Parathyroid adenoma (tissue), 2 donors: ENCODE measurements around the gene CCSER1.
A peak's percentile ranks its signal among the peaks of the same experiment; 100 is the strongest.

Experiments
- H2AFZ ChIP-seq: fragments of 300-600 bp; sonication (generic); one replicate; pipeline ENCODE4 v1.7.0; 2017; ENCODE audit warnings: antibody characterized with exemption, mild to moderate bottlenecking
- H3K27ac ChIP-seq: fragments of 300-600 bp; sonication (generic); one replicate; pipeline ENCODE4 v1.7.0; 2017
- H3K27me3 ChIP-seq: fragments of 300-600 bp; sonication (generic); one replicate; pipeline ENCODE4 v1.7.0; 2017; ENCODE audit warnings: low read length; ENCODE audit not compliant: control insufficient read depth, insufficient read depth
- H3K36me3 ChIP-seq: fragments of 300-600 bp; sonication (generic); one replicate; pipeline ENCODE4 v1.7.0; 2017; ENCODE audit warnings: low read length; ENCODE audit not compliant: control insufficient read depth, insufficient read depth
- H3K4me1 ChIP-seq: fragments of 300-600 bp; sonication (generic); one replicate; pipeline ENCODE4 v1.7.0; 2017; ENCODE audit warnings: control low read depth
- H3K4me2 ChIP-seq: fragments of 300-600 bp; sonication (generic); one replicate; pipeline ENCODE4 v1.7.0; 2017; ENCODE audit warnings: low read length
- H3K4me3 ChIP-seq: fragments of 300-600 bp; sonication (generic); one replicate; pipeline ENCODE4 v1.7.0; 2017; ENCODE audit warnings: low read depth, low read length
- H3K79me2 ChIP-seq: fragments of 300-600 bp; sonication (generic); one replicate; pipeline ENCODE4 v1.7.0; 2017; ENCODE audit warnings: control low read depth
- H3K9ac ChIP-seq: fragments of 300-600 bp; sonication (generic); one replicate; pipeline ENCODE4 v1.7.0; 2017; ENCODE audit warnings: mild to moderate bottlenecking
- H3K9me3 ChIP-seq: fragments of 300-600 bp; sonication (generic); one replicate; pipeline ENCODE4 v1.7.0; 2017; ENCODE audit warnings: low read length; ENCODE audit not compliant: control insufficient read depth
- CTCF ChIP-seq: fragments of 300-600 bp; sonication (generic); IDR thresholded peaks from one replicate; pipeline ENCODE4 v1.7.0; 2017; ENCODE audit warnings: antibody characterized with exemption, mild to moderate bottlenecking
- donor health status: primary hyperparathyroidism.

CCSER1 gene

GRCh38 chr4:90126805-90127204, 389 bp upstream of the CCSER1 start:
- Histone ChIP-seq H3K27ac (peak overlapping the region; percentile 93), H3K4me1 (peaks cover 3% of the 10 kb centered on the region), H3K9ac (no peak overlapping the region), H3K4me3 (peak overlapping the region; percentile 77), H3K4me2 (peak overlapping the region; percentile 93), H3K9me3 (no peaks in the 10 kb centered on the region), H3K27me3 (no peaks in the 10 kb centered on the region), H3K36me3 (no peaks in the 10 kb centered on the region), H2AFZ (peak overlapping the region; percentile 91), H3K79me2 (peaks cover 2% of the 10 kb centered on the region)
- no peak for TF ChIP-seq CTCF

DNA sequence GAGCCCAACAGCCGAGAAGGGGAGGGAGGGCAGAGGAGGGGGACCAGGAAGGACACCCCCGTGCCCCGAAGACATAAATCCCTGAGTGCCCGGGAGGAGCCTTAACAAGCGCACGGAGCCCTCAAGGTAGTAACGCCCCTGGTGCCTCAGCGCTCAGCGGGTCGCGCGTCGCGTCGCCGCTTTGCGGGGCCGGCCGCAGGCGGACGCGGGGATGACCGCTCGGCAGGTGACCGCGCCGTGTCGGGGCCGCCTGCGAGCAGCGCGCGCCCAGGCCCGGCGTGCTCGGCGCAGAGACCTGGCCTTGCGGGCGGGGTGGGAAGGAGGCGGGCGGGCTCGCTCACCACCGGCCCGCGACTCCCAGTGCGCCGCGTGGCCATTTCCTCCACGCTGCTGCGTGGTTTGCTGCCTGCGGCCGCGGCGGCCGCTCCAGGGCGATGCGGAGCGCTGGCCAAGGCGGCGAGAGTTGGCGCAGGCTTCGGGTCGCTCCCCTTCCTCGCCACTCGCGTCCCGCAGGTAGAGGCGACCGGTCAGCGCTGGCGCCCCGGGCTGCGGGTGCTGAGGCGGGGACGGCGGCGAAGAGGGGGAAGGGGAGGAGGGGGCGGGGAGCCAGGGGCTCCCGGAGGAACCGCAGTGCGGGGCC, 632 bp downstream of the CCSER1 start:
- Histone ChIP-seq H2AFZ (peak overlapping the region; percentile 91), H3K27me3 (no peaks in the 10 kb centered on the region), H3K79me2 (peaks cover 2% of the 10 kb centered on the region), H3K36me3 (no peaks in the 10 kb centered on the region), H3K9ac (peak overlapping the region; percentile 93), H3K4me1 (peaks cover 3% of the 10 kb centered on the region), H3K4me3 (peak overlapping the region; percentile 77), H3K4me2 (peak overlapping the region; percentile 93), H3K9me3 (no peaks in the 10 kb centered on the region), H3K27ac (peak overlapping the region; percentile 93)
- no peak for TF ChIP-seq CTCF

GRCh38 chr4:90128961-90129495, 1.8 kb downstream of the CCSER1 start:
- no peak for TF ChIP-seq CTCF
- H3K4me3 ChIP-seq, result peak overlapping the region; percentile 77
- peaks cover 3% of the 10 kb centered on the region for H3K4me1 ChIP-seq
- no peaks in the 10 kb centered on the region for H3K27me3 ChIP-seq
- no peak overlapping the region for H3K9ac ChIP-seq
- H3K9me3 ChIP-seq, result no peaks in the 10 kb centered on the region
- no peaks in the 10 kb centered on the region for H3K36me3 ChIP-seq
- H3K27ac ChIP-seq, result peak overlapping the region; percentile 93
- H3K79me2 ChIP-seq, result peaks cover 2% of the 10 kb centered on the region
- peak overlapping the region; percentile 91 for H2AFZ ChIP-seq
- H3K4me2 ChIP-seq, result peak overlapping the region; percentile 93

- TF ChIP-seq CTCF, result no peak
- Histone ChIP-seq H3K9ac (no peak overlapping the region), H3K9me3 (no peaks in the 10 kb centered on the region), H3K79me2 (peaks cover 2% of the 10 kb centered on the region), H3K4me2 (no peak overlapping the region), H2AFZ (no peak overlapping the region), H3K4me3 (no peak overlapping the region), H3K4me1 (peaks cover 3% of the 10 kb centered on the region), H3K27ac (no peak overlapping the region), H3K36me3 (no peaks in the 10 kb centered on the region), H3K27me3 (no peaks in the 10 kb centered on the region)
Measured at GRCh38 chr4:90130076-90130475, 2.9 kb downstream of the CCSER1 start.

DNA sequence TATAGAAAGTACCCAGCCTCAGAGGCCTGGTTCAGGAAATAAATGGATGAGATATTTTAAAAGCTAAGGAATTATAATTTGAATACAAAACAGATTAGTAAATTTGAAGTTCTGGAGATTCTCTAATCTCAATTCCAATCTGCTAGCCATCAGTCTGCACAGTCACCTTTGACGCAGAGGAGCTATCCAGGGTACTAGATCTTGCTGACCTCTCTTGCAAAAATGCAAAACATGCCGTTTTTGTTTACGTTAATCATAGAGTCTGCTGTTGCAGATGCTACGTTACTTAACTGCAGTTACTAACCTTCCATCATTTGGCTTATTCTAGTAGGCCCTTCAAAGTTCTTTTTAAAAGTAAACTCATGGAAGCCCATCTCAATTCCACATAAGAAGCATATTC, 10.4 kb downstream of the CCSER1 start:
- Histone ChIP-seq H2AFZ (no peak overlapping the region), H3K36me3 (no peaks in the 10 kb centered on the region), H3K9me3 (no peaks in the 10 kb centered on the region), H3K4me2 (no peak overlapping the region), H3K9ac (no peak overlapping the region), H3K4me1 (no peaks in the 10 kb centered on the region), H3K27ac (no peak overlapping the region), H3K27me3 (no peaks in the 10 kb centered on the region), H3K79me2 (no peaks in the 10 kb centered on the region), H3K4me3 (no peak overlapping the region)
- TF ChIP-seq CTCF, result no peak
